Measurements from ENCODE around the gene TRIM52.
A peak's percentile ranks its signal among the peaks of the same experiment; 100 is the strongest.

GRCh38 chr5:181217111-181217802, 43.7 kb downstream of the TRIM52 start:
- TF ChIP-seq FOXM1 (CRISPR knock-in tag; IDR thresholded peaks at IDR 0.05), result no peak
- no peak for TF ChIP-seq MED13 (CRISPR knock-in tag; IDR thresholded peaks at IDR 0.05)
- TF ChIP-seq HMGXB4 (CRISPR knock-in tag; IDR thresholded peaks at IDR 0.05; ENCODE audit: borderline replicate concordance in 1 of 2, low read depth in 1 of 2), result no peak
- 0 out of 2 replicates have a peak, but pooled peaks have one; percentile 32 for TF ChIP-seq ZHX1 (CRISPR knock-in tag; IDR thresholded peaks at IDR 0.05; ENCODE audit: low read depth)
- no peak for TF ChIP-seq TGIF2 (CRISPR knock-in tag; IDR thresholded peaks at IDR 0.05)
- no peak for TF ChIP-seq ARID3A (IDR thresholded peaks at IDR 0.05; ENCODE audit: low read depth, low read length)
- TF ChIP-seq EP300 (IDR thresholded peaks at IDR 0.05; ENCODE audit: low read depth in 2 of 2, low read length in 2 of 2), result no peak
- TF ChIP-seq EP300 (CRISPR knock-in tag; IDR thresholded peaks at IDR 0.05; ENCODE audit: borderline replicate concordance), result no peak
- no peak for TF ChIP-seq TFDP2 (CRISPR knock-in tag; IDR thresholded peaks at IDR 0.05)
- TF ChIP-seq ZNF891 (CRISPR knock-in tag; IDR thresholded peaks at IDR 0.05), result no peak
- TF ChIP-seq POLR2A (IDR thresholded peaks at IDR 0.05; ENCODE audit: insufficient read depth in 1 of 2, low read depth in 2 of 2, low read length in 2 of 2), result no peak
- TF ChIP-seq BRF2 (CRISPR knock-in tag; IDR thresholded peaks at IDR 0.05), result no peak
- TF ChIP-seq TAF1 (CRISPR knock-in tag; IDR thresholded peaks at IDR 0.05), result no peak

Data from HepG2 (cell line).